Astrocyte of the spinal cord (primary cell): ENCODE measurements around the gene CDYL.

Experiments used
- DNase-seq: peaks from one replicate; pipeline ENCODE4 v3.0.0; 2011; ENCODE audit warnings: low read depth, low spot score
- H3K4me3 ChIP-seq: 2 replicates; pipeline ENCODE4 v1.5.1; 2011; ENCODE audit warnings: low read depth, mild to moderate bottlenecking, low read length, moderate library complexity
- in situ Hi-C: cut with HindIII; loops from 2 replicates; pipeline ENCODE4 v1.10.0; 2017; ENCODE audit warnings: low sequenced_read_pairs
- TF ChIP-seq, protein P1 (sequence below): IDR thresholded peaks from 2 replicates; pipeline ENCODE4 v1.5.1; 2012; ENCODE audit warnings: low read depth, mild to moderate bottlenecking, low read length, inconsistent platforms

CDYL gene

DNA sequence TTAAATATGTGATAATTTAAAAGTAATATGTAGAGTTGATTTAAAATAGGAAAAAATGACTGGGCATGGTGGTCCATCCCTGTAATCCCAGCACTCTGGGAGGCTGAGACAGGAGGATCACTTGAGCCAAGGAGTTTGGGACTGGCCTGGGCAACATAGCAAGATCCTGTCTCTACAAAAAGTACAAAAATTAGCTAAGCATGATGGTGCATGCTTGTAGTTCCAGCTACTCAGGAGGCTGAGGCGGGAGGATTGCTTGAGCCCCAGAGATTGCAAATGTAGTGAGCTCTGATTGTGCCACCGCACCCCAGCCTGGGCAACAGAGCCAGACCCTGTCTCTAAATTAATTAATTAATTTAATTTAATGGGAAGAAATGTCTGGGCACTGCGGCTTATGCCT is 44.2 kb upstream of the CDYL start:
- TF ChIP-seq, protein P1, sequence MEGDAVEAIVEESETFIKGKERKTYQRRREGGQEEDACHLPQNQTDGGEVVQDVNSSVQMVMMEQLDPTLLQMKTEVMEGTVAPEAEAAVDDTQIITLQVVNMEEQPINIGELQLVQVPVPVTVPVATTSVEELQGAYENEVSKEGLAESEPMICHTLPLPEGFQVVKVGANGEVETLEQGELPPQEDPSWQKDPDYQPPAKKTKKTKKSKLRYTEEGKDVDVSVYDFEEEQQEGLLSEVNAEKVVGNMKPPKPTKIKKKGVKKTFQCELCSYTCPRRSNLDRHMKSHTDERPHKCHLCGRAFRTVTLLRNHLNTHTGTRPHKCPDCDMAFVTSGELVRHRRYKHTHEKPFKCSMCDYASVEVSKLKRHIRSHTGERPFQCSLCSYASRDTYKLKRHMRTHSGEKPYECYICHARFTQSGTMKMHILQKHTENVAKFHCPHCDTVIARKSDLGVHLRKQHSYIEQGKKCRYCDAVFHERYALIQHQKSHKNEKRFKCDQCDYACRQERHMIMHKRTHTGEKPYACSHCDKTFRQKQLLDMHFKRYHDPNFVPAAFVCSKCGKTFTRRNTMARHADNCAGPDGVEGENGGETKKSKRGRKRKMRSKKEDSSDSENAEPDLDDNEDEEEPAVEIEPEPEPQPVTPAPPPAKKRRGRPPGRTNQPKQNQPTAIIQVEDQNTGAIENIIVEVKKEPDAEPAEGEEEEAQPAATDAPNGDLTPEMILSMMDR, result no peak
- DNase-seq, result no peak
- in situ Hi-C loops, result no loop called here

DNA sequence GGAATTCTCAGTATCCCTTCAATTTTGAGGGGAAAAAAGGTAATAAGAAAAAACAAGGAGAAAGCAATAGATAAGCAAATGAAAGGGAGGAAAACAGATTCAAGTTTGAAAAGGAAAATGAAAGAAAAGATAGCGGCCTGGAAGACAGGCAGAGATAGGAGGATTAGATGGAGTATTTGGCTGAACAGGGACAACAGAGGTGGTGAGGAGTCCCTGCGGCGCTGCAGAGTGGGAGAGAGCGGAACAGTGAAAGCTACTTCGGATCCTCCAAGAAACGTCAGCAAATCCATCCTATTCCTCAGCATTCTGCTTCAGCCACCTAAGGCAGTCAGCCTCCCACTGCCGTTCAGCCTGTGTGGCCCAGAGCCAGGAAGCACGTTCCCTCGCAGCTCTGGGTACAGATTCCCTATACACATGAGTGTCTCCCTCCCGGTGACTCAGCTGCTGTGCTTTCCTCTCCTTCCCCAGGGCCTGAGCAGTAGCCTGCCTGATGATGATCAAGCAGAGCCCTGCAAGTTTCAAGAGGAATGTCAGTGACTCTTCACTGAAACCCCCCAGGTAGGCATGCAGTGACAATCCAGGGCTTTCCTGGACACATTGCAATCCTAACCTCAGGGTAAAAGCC is 43.4 kb upstream of the CDYL start:
- peak overlapping the region; percentile 2 for H3K4me3 ChIP-seq
- DNase-seq, result peak; percentile 90
- TF ChIP-seq, protein P1, result no peak
- in situ Hi-C loops, result no loop called here

More for the DNA sequence above, 44.2 kb upstream of the CDYL start:
- H3K4me3 ChIP-seq, result no peak overlapping the region

DNA sequence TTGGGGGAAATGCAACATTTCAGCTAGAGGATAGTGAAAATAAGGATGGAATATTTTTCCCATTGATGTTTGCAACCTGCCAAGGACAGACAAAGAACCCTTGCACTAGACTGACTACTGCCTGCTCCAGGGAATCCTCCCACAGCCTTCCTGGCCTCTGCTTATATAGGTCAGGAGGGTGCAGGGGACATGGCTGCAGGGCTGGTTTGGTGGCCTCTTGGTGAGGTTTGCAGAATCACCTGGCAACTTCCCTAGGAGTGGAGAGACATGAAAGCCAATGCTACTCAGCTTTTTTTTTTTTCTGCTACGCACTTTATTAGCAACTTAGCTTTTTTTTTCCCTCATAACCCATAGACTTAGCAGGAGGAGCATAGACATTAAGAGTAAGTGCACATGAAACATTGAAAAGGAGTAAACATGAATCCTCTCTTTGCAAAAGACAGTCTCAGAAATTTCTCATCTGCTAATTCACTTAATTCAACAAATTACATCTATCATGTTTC is 39.8 kb upstream of the CDYL start:
- H3K4me3 ChIP-seq, result no peak overlapping the region
- TF ChIP-seq, protein P1, result no peak
- no peak for DNase-seq
- in situ Hi-C loops, result no loop called here

DNA sequence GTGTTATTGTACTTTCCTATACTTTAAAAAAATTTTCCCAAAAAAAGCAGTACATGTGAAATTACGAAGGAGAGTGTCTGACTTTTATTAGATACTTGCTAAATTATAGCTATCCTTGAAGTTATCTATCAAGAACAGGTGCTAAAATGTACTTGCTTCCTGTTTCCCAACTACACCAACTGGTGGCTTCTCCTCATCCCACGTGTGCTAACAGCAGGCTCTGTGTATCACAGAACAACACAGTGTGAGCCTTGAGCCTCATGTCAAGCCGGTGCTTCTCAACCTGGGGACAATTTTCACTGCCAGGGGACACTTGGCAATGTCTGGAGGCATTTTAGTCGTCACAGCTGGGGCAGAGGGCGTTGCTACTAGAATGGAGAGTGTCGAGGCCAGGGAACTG is 36.2 kb upstream of the CDYL start:
- TF ChIP-seq, protein P1, result no peak
- DNase-seq, result no peak

DNA sequence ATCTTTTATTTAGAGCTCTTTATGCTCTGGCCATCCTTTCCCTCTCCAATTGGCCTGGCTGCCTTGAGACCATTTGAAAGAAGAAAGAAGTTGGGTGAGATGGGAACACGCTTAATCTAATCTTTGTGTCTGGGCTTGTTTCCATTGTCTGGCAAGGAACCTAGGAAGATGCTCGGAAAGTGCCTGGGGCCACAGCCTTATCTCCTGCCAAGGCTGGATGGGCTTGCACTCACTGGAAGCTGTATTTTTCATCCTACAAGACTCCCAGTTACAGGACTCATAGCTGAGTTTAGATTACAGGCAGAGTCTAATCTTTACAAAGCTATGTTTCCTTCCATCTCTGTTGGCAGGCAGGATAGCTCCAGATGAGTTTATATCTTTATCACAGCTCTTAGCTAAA is 33.1 kb upstream of the CDYL start:
- H3K4me3 ChIP-seq, result no peak overlapping the region
- in situ Hi-C loops, result no loop called here
- no peak for DNase-seq
- TF ChIP-seq, protein P1, result no peak

More for the DNA sequence above, 36.2 kb upstream of the CDYL start:
- in situ Hi-C loops, result no loop called here
- H3K4me3 ChIP-seq, result no peak overlapping the region

DNA sequence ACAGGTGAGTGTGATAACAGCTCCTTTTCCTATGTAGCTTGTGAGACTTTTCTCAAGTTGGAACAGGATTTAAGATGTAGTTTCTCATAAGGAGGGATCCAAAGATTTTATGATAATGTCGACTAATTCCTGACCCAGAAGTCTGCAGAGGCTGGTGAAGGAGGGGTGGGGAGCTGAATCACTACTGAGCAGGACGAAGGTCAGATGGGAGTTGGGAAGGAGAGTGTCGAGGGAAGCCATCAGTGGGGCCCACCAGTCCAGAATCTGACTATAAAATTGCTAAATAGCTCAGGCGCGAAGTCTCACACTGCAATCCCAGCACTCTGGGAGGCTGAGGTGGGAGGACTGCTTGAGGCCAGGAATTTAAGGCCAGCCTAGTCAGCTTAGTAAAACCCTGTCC is 32.3 kb upstream of the CDYL start:
- DNase-seq, result no peak
- in situ Hi-C loops, result no loop called here
- no peak overlapping the region for H3K4me3 ChIP-seq
- TF ChIP-seq, protein P1, result no peak

DNA sequence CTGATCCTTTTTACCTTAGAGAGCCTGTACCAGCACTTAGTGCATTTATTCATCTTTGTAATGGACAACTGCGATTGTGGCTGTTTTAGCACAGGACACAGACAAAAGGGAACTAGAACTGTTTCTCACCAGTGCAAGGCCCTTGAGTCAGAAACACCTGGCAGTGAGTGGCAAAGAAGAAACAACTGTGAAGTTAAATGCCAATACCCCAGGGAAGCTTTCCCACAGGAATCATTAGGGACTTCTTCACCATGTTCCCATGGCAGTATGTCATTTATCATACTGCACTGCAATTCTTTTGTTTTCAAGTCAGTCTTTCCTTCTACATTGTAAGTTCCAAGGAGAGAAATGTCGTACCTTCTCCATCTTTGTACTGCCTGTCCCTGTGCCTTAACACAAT is 28.6 kb upstream of the CDYL start:
- TF ChIP-seq, protein P1, result no peak
- in situ Hi-C loops, result no loop called here
- H3K4me3 ChIP-seq, result no peak overlapping the region
- no peak for DNase-seq
